ENCODE measurements around the gene USP6NL. TPM values are rescaled to one million over a fixed set of nuclear protein-coding genes. Genes with fewer than 3 reads are reported as not detected.

The USP6NL gene
- total and polyA plus RNA-seq, 10 of the 15 experiments (the other 5 are each of a cell fraction or from before 2014, with no cell fraction given): 4.0 to 27.7 (median 18.2) TPM

DNA sequence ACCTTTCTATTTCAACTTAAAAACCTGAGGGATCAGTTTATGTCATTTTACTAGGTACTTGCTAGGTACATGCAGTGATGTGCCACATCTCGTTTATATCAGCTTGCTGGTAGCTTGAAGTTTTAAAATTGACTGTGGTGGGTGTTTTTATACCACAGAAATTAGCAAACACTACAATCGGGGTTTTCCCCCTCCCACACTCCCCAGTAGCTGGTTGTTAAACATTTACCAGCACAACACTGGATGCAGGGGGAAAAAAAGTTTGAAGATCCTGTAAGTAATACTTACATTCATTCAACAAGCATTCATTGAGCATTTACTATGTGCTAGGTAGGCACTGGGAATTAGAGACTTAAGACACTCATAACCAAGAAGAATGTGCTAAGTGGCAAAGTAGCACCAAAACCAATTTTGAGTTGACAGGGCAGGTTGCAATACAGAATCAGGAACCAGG is 32.6 kb downstream of the USP6NL start (continued):
- TF ChIP-seq, protein P1, sequence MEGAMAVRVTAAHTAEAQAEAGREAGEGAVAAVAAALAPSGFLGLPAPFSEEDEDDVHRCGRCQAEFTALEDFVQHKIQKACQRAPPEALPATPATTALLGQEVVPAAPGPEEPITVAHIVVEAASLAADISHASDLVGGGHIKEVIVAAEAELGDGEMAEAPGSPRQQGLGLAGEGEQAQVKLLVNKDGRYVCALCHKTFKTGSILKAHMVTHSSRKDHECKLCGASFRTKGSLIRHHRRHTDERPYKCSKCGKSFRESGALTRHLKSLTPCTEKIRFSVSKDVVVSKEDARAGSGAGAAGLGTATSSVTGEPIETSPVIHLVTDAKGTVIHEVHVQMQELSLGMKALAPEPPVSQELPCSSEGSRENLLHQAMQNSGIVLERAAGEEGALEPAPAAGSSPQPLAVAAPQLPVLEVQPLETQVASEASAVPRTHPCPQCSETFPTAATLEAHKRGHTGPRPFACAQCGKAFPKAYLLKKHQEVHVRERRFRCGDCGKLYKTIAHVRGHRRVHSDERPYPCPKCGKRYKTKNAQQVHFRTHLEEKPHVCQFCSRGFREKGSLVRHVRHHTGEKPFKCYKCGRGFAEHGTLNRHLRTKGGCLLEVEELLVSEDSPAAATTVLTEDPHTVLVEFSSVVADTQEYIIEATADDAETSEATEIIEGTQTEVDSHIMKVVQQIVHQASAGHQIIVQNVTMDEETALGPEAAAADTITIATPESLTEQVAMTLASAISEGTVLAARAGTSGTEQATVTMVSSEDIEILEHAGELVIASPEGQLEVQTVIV (IDR thresholded peaks at IDR 0.05; ENCODE audit: borderline replicate concordance, partially characterized antibody): no peak
- no peak for TF ChIP-seq CBX3 (IDR thresholded peaks at IDR 0.05; ENCODE audit: borderline replicate concordance, low read depth)
- TF ChIP-seq POU2F2 (IDR thresholded peaks at IDR 0.05; ENCODE audit: borderline replicate concordance, low read depth, low read length): peak; percentile 44; the same call in 1 of the 3 replicates
- TF ChIP-seq SMAD5 (IDR thresholded peaks at IDR 0.05; ENCODE audit: low read depth): no peak
- TF ChIP-seq PML (IDR thresholded peaks at IDR 0.05; ENCODE audit: low read length): no peak
- TF ChIP-seq, protein P2, sequence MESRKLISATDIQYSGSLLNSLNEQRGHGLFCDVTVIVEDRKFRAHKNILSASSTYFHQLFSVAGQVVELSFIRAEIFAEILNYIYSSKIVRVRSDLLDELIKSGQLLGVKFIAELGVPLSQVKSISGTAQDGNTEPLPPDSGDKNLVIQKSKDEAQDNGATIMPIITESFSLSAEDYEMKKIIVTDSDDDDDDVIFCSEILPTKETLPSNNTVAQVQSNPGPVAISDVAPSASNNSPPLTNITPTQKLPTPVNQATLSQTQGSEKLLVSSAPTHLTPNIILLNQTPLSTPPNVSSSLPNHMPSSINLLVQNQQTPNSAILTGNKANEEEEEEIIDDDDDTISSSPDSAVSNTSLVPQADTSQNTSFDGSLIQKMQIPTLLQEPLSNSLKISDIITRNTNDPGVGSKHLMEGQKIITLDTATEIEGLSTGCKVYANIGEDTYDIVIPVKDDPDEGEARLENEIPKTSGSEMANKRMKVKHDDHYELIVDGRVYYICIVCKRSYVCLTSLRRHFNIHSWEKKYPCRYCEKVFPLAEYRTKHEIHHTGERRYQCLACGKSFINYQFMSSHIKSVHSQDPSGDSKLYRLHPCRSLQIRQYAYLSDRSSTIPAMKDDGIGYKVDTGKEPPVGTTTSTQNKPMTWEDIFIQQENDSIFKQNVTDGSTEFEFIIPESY (IDR thresholded peaks at IDR 0.05): no peak
- no peak for TF ChIP-seq WRNIP1 (IDR thresholded peaks at IDR 0.05; ENCODE audit: borderline replicate concordance, low read depth, low read length)
- no peak for TF ChIP-seq SIX5 (IDR thresholded peaks at IDR 0.05; ENCODE audit: low read depth, low read length, severe bottlenecking)
- TF ChIP-seq RAD21 (IDR thresholded peaks at IDR 0.05; ENCODE audit: insufficient read depth, low read depth, low read length): peak; percentile 26; the same call in 1 of the 2 replicates
- TF ChIP-seq, protein P3, sequence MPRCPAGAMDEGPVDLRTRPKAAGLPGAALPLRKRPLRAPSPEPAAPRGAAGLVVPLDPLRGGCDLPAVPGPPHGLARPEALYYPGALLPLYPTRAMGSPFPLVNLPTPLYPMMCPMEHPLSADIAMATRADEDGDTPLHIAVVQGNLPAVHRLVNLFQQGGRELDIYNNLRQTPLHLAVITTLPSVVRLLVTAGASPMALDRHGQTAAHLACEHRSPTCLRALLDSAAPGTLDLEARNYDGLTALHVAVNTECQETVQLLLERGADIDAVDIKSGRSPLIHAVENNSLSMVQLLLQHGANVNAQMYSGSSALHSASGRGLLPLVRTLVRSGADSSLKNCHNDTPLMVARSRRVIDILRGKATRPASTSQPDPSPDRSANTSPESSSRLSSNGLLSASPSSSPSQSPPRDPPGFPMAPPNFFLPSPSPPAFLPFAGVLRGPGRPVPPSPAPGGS (IDR thresholded peaks at IDR 0.05; ENCODE audit: borderline replicate concordance, insufficient read depth, low read depth, low read length, poor library complexity, severe bottlenecking): peak; percentile 84
- TF ChIP-seq, protein P4, sequence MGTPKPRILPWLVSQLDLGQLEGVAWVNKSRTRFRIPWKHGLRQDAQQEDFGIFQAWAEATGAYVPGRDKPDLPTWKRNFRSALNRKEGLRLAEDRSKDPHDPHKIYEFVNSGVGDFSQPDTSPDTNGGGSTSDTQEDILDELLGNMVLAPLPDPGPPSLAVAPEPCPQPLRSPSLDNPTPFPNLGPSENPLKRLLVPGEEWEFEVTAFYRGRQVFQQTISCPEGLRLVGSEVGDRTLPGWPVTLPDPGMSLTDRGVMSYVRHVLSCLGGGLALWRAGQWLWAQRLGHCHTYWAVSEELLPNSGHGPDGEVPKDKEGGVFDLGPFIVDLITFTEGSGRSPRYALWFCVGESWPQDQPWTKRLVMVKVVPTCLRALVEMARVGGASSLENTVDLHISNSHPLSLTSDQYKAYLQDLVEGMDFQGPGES (IDR thresholded peaks at IDR 0.05): no peak
- no peak for TF ChIP-seq KAT2A (conservative IDR thresholded peaks at IDR 0.05; ENCODE audit: control insufficient read depth, low read depth, low read length)
- TF ChIP-seq GATAD2B (conservative IDR thresholded peaks at IDR 0.05; ENCODE audit: low read depth): no peak
- TF ChIP-seq, protein P5, sequence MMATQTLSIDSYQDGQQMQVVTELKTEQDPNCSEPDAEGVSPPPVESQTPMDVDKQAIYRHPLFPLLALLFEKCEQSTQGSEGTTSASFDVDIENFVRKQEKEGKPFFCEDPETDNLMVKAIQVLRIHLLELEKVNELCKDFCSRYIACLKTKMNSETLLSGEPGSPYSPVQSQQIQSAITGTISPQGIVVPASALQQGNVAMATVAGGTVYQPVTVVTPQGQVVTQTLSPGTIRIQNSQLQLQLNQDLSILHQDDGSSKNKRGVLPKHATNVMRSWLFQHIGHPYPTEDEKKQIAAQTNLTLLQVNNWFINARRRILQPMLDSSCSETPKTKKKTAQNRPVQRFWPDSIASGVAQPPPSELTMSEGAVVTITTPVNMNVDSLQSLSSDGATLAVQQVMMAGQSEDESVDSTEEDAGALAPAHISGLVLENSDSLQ (IDR thresholded peaks at IDR 0.05): no peak
- no peak for TF ChIP-seq CHD4 (IDR thresholded peaks at IDR 0.05)
- TF ChIP-seq EED (IDR thresholded peaks at IDR 0.05; ENCODE audit: low read depth): peak; percentile 35; the same call in 1 of the 2 replicates
- TF ChIP-seq EGR1 (IDR thresholded peaks at IDR 0.05; ENCODE audit: borderline replicate concordance in 1 of 2, low read depth in 2 of 2, low read length in 2 of 2): peak in 1 of 2 experiments; percentile 93; a peak in 2 of 3 replicates
- TF ChIP-seq ZZZ3 (IDR thresholded peaks at IDR 0.05; ENCODE audit: control insufficient read depth, insufficient read length, low read depth): no peak
- TF ChIP-seq, protein P6, sequence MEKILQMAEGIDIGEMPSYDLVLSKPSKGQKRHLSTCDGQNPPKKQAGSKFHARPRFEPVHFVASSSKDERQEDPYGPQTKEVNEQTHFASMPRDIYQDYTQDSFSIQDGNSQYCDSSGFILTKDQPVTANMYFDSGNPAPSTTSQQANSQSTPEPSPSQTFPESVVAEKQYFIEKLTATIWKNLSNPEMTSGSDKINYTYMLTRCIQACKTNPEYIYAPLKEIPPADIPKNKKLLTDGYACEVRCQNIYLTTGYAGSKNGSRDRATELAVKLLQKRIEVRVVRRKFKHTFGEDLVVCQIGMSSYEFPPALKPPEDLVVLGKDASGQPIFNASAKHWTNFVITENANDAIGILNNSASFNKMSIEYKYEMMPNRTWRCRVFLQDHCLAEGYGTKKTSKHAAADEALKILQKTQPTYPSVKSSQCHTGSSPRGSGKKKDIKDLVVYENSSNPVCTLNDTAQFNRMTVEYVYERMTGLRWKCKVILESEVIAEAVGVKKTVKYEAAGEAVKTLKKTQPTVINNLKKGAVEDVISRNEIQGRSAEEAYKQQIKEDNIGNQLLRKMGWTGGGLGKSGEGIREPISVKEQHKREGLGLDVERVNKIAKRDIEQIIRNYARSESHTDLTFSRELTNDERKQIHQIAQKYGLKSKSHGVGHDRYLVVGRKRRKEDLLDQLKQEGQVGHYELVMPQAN (conservative IDR thresholded peaks at IDR 0.05): no peak
- TF ChIP-seq YBX1 (IDR thresholded peaks at IDR 0.05): no peak
- TF ChIP-seq RUNX3 (IDR thresholded peaks at IDR 0.05; ENCODE audit: low read length): peak; percentile 91

Data from GM12878 (cell line).